ENCODE data around the gene MRGPRD.

MRGPRD gene

DNA sequence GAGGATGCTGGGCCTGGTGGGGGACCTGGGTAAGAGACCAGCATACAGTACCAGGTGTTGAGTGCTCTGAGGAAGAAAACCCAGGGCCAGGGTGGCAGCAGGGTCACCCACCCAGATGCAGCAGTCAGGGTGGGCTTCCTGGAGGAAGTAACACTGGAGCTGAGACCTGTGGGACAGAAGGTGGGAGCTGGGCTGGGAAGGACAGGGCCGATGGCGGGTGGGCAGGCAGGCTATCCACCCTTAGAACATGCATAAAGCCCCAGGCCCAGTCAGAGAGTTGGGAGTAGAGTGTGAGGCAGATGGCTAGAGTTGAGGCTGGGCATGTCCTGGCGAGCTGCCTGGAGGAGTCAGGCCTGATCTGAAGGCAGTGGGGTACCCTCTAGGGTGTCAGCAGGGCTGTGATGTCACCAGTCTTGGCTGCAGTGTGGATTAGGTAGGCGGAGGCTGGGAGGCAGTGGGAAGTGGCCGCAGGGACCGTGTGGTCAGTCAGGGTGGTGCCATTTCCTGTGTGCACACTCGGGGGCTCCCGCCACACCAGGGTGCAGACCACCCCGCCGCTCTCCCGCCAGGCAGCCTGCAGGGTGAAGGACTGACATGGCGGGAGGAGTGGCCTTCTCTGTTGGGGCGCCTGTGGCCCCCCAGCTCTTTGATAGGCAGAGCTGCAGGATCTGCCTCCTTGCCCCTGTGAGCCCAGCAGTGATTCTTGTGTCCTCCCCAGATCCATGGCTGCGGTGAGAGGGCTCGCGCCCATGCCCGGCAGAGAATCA lies 41.8 kb downstream of the MRGPRD start:
- no peak overlapping the region for H3K23ac ChIP-seq (ENCODE audit: low read depth, low read length, poor library complexity)
- no CpG with 5 or more reads among the region's 17 CpGs for WGBS, 2 donors (ENCODE audit: extremely low coverage in 2 of 2, insufficient read length in 2 of 2, insufficient replicate concordance in 1 of 2)
- H2AFZ ChIP-seq (ENCODE audit: low read length) = no peak overlapping the region
- H3K4me2 ChIP-seq (ENCODE audit: insufficient read depth, low read length, poor library complexity, severe bottlenecking) = no peak overlapping the region
- H3K18ac ChIP-seq (ENCODE audit: low read length) = no peak overlapping the region
- H3K36me3 ChIP-seq (replicated peaks in 1 of 2; ENCODE audit: control insufficient read depth in 2 of 2, insufficient read depth in 2 of 2, low read length in 2 of 2) = peaks cover 33 to 73% of the 10 kb centered on the region in 2 donors
- no peak overlapping the region for H2BK12ac ChIP-seq (ENCODE audit: low read length)
- DNase-seq (ENCODE audit: low spot score) = no peak
- no peak overlapping the region for H2BK15ac ChIP-seq (ENCODE audit: low read length)
- H3K9me3 ChIP-seq (replicated peaks in 1 of 2; ENCODE audit: control insufficient read depth in 2 of 2, insufficient read depth in 1 of 2, low read depth in 1 of 2, low read length in 2 of 2) = no peaks in the 10 kb centered on the region
- no peak overlapping the region for H3K4me3 ChIP-seq (ENCODE audit: low read length in 2 of 2)
- no peak overlapping the region for H3K4ac ChIP-seq (ENCODE audit: low read length)
- no peak overlapping the region for H3K9ac ChIP-seq (ENCODE audit: low read depth, low read length, poor library complexity)
- no peak overlapping the region for H2BK5ac ChIP-seq (ENCODE audit: low read length)
- no peak overlapping the region for H2AK5ac ChIP-seq (ENCODE audit: low read depth, low read length)
- no peak overlapping the region for H4K8ac ChIP-seq (ENCODE audit: low read depth, low read length)
- H3K27me3 ChIP-seq (ENCODE audit: control insufficient read depth in 3 of 3, insufficient read depth in 3 of 3, low read depth in 1 of 3, low read length in 3 of 3) = no peaks in the 10 kb centered on the region
- no peaks in the 10 kb centered on the region for H3K4me1 ChIP-seq (ENCODE audit: control insufficient read depth in 2 of 2, insufficient read depth in 1 of 2, low read depth in 1 of 2, low read length in 2 of 2)
- H2BK120ac ChIP-seq (ENCODE audit: low read depth, low read length) = no peak overlapping the region
- H3K14ac ChIP-seq (ENCODE audit: low read length) = no peak overlapping the region
- peaks cover 1% of the 10 kb centered on the region for H3K79me1 ChIP-seq (ENCODE audit: low read depth, low read length)
- no peak overlapping the region for H4K91ac ChIP-seq (ENCODE audit: low read depth, low read length, poor library complexity)
- no peak overlapping the region for H3K27ac ChIP-seq (replicated peaks; ENCODE audit: low read length)

DNA sequence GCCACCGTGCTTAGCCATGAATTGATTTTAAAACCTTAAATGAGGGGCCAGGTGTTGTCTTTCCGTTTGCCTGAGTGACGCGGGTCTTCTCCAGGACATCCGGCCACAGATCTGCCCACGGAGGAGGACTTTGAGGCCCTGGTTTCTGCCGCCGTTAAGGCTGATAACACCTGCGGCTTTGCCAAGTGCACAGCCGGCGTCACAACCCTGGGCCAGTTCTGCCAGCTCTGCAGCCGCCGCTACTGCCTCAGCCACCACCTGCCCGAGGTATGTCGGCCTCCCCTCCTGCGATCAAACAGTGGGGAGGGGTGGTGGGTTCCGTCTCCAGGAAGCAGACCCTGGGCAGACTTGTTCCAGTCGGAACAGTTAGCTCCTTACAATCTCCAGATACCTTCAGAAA lies 42.7 kb downstream of the MRGPRD start:
- Histone ChIP-seq H2AFZ (ENCODE audit: low read length) (no peak overlapping the region), H2BK12ac (ENCODE audit: low read length) (no peak overlapping the region), H2AK5ac (ENCODE audit: low read depth, low read length) (no peak overlapping the region), H3K14ac (ENCODE audit: low read length) (peak overlapping the region; percentile 32), H3K23ac (ENCODE audit: low read depth, low read length, poor library complexity) (no peak overlapping the region), H3K9me3 (replicated peaks in 1 of 2; ENCODE audit: control insufficient read depth in 2 of 2, insufficient read depth in 1 of 2, low read depth in 1 of 2, low read length in 2 of 2) (no peaks in the 10 kb centered on the region), H3K9ac (ENCODE audit: low read depth, low read length, poor library complexity) (no peak overlapping the region), H3K4ac (ENCODE audit: low read length) (no peak overlapping the region), H4K91ac (ENCODE audit: low read depth, low read length, poor library complexity) (no peak overlapping the region), H2BK120ac (ENCODE audit: low read depth, low read length) (no peak overlapping the region), H3K36me3 (replicated peaks in 1 of 2; ENCODE audit: control insufficient read depth in 2 of 2, insufficient read depth in 2 of 2, low read length in 2 of 2) (peaks cover 34 to 82% of the 10 kb centered on the region in 2 donors), H3K4me3 (ENCODE audit: low read length in 2 of 2) (no peak overlapping the region), H2BK5ac (ENCODE audit: low read length) (no peak overlapping the region), H3K79me1 (ENCODE audit: low read depth, low read length) (peaks cover 1% of the 10 kb centered on the region), H4K8ac (ENCODE audit: low read depth, low read length) (no peak overlapping the region), H3K4me1 (ENCODE audit: control insufficient read depth in 2 of 2, insufficient read depth in 1 of 2, low read depth in 1 of 2, low read length in 2 of 2) (no peaks in the 10 kb centered on the region), H2BK15ac (ENCODE audit: low read length) (no peak overlapping the region), H3K4me2 (ENCODE audit: insufficient read depth, low read length, poor library complexity, severe bottlenecking) (no peak overlapping the region), H3K18ac (ENCODE audit: low read length) (no peak overlapping the region), H3K27me3 (ENCODE audit: control insufficient read depth in 3 of 3, insufficient read depth in 3 of 3, low read depth in 1 of 3, low read length in 3 of 3) (no peaks in the 10 kb centered on the region), H3K27ac (replicated peaks; ENCODE audit: low read length) (no peak overlapping the region)
- DNase-seq (ENCODE audit: low spot score) = no peak
- no CpG with 5 or more reads among the region's 18 CpGs for WGBS, 2 donors (ENCODE audit: extremely low coverage in 2 of 2, insufficient read length in 2 of 2, insufficient replicate concordance in 1 of 2)

DNA sequence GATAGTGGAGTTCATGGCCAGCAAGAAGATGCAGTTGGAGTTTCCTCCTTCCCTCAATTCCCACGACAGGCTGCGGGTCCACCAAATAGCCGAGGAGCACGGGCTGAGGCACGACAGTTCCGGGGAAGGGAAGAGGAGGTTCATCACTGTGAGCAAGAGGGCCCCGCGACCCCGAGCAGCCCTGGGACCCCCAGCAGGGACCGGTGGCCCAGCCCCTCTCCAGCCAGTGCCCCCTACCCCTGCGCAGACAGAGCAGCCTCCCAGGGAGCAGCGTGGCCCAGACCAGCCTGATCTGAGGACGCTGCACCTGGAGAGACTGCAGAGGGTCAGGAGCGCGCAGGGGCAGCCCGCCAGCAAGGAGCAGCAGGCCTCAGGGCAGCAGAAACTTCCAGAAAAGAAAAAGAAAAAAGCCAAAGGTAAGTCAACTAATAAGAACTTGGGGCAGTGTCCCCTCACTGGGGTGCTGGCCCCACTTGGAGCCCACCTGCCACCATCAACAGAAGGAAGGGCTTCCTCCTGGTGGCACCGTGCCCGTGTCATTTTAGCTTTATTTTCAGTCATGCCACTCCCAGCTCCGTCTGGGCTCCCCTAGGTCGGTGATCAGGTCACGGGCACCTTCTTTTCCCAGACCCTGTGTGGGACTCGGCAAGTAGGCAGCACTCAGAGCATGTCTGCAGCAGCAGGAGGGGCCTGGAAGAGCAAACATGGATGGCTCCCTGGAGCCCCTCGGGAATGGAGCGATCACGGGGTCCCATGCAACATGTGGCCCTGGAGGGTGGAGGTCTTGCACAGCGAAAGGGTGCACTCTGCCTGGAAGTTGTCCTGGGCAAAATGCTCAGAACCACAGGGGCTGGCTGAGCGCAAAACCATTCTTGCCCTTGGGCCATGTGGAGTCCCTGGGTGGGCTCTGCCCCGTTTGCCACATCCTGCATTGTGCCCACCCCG lies 43.8 kb downstream of the MRGPRD start:
- Histone ChIP-seq H2BK120ac (ENCODE audit: low read depth, low read length) (no peak overlapping the region), H3K23ac (ENCODE audit: low read depth, low read length, poor library complexity) (no peak overlapping the region), H3K9me3 (replicated peaks in 1 of 2; ENCODE audit: control insufficient read depth in 2 of 2, insufficient read depth in 1 of 2, low read depth in 1 of 2, low read length in 2 of 2) (no peaks in the 10 kb centered on the region), H4K8ac (ENCODE audit: low read depth, low read length) (no peak overlapping the region), H2BK12ac (ENCODE audit: low read length) (no peak overlapping the region), H3K4ac (ENCODE audit: low read length) (no peak overlapping the region), H3K9ac (ENCODE audit: low read depth, low read length, poor library complexity) (no peak overlapping the region), H4K91ac (ENCODE audit: low read depth, low read length, poor library complexity) (no peak overlapping the region), H3K4me1 (ENCODE audit: control insufficient read depth in 2 of 2, insufficient read depth in 1 of 2, low read depth in 1 of 2, low read length in 2 of 2) (no peaks in the 10 kb centered on the region), H3K18ac (ENCODE audit: low read length) (no peak overlapping the region), H2AK5ac (ENCODE audit: low read depth, low read length) (no peak overlapping the region), H3K4me3 (ENCODE audit: low read length in 2 of 2) (peak overlapping the region in 1 of 2 donors; percentile 25), H2BK5ac (ENCODE audit: low read length) (no peak overlapping the region), H2BK15ac (ENCODE audit: low read length) (no peak overlapping the region), H3K27ac (replicated peaks; ENCODE audit: low read length) (no peak overlapping the region), H3K4me2 (ENCODE audit: insufficient read depth, low read length, poor library complexity, severe bottlenecking) (no peak overlapping the region), H3K36me3 (replicated peaks in 1 of 2; ENCODE audit: control insufficient read depth in 2 of 2, insufficient read depth in 2 of 2, low read length in 2 of 2) (peaks cover 34 to 87% of the 10 kb centered on the region in 2 donors), H3K14ac (ENCODE audit: low read length) (no peak overlapping the region), H2AFZ (ENCODE audit: low read length) (no peak overlapping the region), H3K27me3 (ENCODE audit: control insufficient read depth in 3 of 3, insufficient read depth in 3 of 3, low read depth in 1 of 3, low read length in 3 of 3) (no peaks in the 10 kb centered on the region), H3K79me1 (ENCODE audit: low read depth, low read length) (peaks cover 1% of the 10 kb centered on the region)
- no peak for DNase-seq (ENCODE audit: low spot score)
- WGBS, 2 donors (ENCODE audit: extremely low coverage in 2 of 2, insufficient read length in 2 of 2, insufficient replicate concordance in 1 of 2) = no CpG with 5 or more reads among the region's 29 CpGs

DNA sequence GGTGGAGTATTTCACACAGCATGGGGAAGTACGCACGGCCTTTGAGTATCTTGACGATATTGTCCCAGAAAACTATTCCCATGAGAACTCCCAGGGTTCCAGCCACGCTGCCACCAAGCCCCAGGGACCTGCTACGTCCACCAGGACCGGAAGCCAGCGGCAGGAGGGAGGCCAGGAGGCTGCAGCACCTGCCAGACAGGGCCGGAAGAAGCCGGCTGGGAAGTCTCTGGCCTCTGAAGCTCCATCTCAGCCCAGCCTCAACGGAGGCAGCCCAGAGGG lies 44.5 kb downstream of the MRGPRD start:
- Histone ChIP-seq H2BK5ac (ENCODE audit: low read length) (no peak overlapping the region), H2BK120ac (ENCODE audit: low read depth, low read length) (no peak overlapping the region), H3K9ac (ENCODE audit: low read depth, low read length, poor library complexity) (no peak overlapping the region), H3K4ac (ENCODE audit: low read length) (no peak overlapping the region), H4K8ac (ENCODE audit: low read depth, low read length) (no peak overlapping the region), H3K4me1 (ENCODE audit: control insufficient read depth in 2 of 2, insufficient read depth in 1 of 2, low read depth in 1 of 2, low read length in 2 of 2) (no peaks in the 10 kb centered on the region), H3K14ac (ENCODE audit: low read length) (no peak overlapping the region), H3K79me1 (ENCODE audit: low read depth, low read length) (peaks cover 1% of the 10 kb centered on the region), H4K91ac (ENCODE audit: low read depth, low read length, poor library complexity) (no peak overlapping the region), H2BK12ac (ENCODE audit: low read length) (no peak overlapping the region), H3K27ac (replicated peaks; ENCODE audit: low read length) (no peak overlapping the region), H2AFZ (ENCODE audit: low read length) (no peak overlapping the region), H3K9me3 (replicated peaks in 1 of 2; ENCODE audit: control insufficient read depth in 2 of 2, insufficient read depth in 1 of 2, low read depth in 1 of 2, low read length in 2 of 2) (no peaks in the 10 kb centered on the region), H2AK5ac (ENCODE audit: low read depth, low read length) (no peak overlapping the region), H3K23ac (ENCODE audit: low read depth, low read length, poor library complexity) (no peak overlapping the region), H3K4me3 (ENCODE audit: low read length in 2 of 2) (no peak overlapping the region), H3K4me2 (ENCODE audit: insufficient read depth, low read length, poor library complexity, severe bottlenecking) (no peak overlapping the region), H3K36me3 (replicated peaks in 1 of 2; ENCODE audit: control insufficient read depth in 2 of 2, insufficient read depth in 2 of 2, low read length in 2 of 2) (peaks cover 34 to 85% of the 10 kb centered on the region in 2 donors), H3K27me3 (ENCODE audit: control insufficient read depth in 3 of 3, insufficient read depth in 3 of 3, low read depth in 1 of 3, low read length in 3 of 3) (no peaks in the 10 kb centered on the region), H2BK15ac (ENCODE audit: low read length) (no peak overlapping the region), H3K18ac (ENCODE audit: low read length) (no peak overlapping the region)
- WGBS, 2 donors (ENCODE audit: extremely low coverage in 2 of 2, insufficient read length in 2 of 2, insufficient replicate concordance in 1 of 2) = no CpG with 5 or more reads among the region's 10 CpGs
- DNase-seq (ENCODE audit: low spot score) = no peak
